ENCODE measurements around the gene BCCIP.
A peak's percentile ranks its signal among the peaks of the same experiment; 100 is the strongest.

BCCIP gene

DNA sequence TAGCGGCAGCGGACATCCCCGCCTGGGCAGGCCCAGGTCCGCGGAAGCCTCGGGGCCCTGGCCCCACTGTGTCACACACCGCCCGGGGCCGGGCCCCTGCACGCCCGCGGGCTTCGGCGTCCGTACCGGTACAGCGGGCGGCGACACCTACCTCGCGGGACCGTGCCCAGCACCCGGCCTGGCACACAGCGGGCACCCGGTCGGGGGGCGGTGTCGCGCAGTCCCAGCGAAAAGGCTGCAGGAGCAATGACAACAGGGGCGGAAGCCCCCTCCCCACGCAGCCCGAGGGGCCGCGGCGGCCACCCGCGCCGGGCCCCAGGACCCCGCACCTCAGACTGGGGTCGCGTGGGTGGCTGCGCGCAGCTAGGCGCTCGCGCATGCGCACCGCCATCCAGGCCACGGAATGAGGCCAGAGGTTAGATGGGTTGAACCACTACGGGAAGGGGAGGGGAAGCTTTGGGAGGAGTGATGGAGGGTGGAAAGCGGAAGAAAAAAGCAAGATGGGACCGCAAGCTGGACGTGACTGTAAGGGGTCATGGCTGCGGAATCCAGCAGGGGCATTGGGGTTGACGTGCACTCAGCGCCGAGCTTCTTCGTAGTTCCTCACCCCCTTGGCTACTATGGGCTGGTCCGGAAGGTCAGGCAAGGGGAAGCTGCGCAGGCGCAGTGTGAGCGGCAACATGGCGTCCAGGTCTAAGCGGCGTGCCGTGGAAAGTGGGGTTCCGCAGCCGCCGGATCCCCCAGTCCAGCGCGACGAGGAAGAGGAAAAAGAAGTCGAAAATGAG, at the start of gene BCCIP, which contains the start of gene UROS:
Gene BCCIP, plus strand, starts transcription at position 669 of the 785 bp plus-strand sequence. Its CDS starts 12 bp downstream, at position 681.
Gene UROS, minus strand, starts transcription at position 381 of the 785 bp plus-strand sequence. CDS start 6,759 bp downstream, outside the sequence.
- peak; percentile 90 for DNase-seq

DNA sequence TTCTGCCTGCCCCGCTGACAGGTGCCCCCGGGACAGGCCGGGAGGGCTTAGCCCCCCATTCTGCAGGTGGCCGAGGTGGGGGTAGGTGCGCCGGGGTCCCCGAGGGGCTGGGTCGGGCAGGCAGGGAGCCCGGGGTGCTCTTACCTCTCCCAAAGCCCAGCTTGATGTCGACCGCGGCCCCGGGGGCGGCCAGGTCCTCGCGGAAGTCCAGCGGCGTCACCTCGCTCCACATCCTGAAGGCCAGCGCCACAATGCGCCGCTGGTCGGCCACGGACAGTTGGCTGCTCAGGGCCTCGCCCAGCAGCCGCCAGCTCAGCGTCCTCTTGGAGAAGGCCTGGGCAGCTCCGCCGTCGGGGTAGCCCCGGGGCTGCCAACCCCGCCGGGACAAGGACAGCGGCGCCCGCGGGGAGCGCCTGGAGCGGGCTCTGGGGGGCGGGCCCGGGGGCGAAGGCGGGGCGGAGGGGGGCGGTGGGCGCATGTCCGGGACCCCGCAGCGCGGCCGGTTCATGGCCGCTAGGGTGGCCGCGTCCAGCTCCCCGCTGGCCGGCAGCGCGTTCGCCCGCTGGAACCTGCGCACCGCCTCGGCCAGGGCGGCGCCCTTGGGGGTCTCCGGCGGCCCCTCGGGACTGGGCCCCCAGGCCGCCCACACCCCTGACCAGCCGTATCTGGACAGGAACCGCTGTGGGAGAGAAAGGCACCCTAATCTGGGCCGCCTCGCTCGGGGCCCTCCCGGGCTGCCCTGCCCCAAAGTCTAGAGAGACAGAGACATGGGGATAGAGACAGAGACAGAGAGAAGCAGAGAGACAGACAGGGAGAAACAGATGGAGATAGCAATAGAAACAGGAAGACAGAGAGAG, 49.4 kb upstream of the BCCIP start:
- no peak for DNase-seq

DNA sequence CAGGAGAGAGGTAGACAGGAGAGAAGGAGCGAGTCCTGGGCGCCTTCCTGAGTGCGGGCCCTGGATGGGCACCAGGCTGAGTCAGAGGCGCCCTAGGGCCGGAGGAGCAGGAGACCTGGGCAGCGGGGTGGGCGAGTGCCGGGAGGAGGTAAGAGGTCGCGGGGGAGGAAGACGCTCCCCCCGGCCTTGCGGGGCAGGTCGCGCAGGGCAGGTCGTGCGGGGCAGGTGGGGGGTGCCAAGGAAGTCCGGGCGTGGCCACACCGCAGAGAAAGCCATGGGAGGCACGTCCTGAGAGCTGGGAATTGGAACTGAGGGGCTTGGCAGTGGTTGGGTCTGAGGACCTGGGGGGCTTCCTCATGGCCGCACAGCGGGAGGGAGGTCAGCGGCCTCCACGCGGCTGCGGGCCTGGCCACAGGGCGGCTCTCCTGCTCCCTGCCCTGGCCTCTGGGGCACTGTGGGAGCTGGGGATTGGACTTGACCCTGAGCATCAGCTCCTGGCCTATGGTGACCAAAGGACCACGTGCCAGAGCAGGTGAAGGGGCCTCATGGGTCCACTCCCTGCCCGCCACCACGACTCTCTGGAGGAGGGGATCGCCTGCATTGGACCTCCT, 48.7 kb upstream of the BCCIP start:
- no peak for DNase-seq

DNA sequence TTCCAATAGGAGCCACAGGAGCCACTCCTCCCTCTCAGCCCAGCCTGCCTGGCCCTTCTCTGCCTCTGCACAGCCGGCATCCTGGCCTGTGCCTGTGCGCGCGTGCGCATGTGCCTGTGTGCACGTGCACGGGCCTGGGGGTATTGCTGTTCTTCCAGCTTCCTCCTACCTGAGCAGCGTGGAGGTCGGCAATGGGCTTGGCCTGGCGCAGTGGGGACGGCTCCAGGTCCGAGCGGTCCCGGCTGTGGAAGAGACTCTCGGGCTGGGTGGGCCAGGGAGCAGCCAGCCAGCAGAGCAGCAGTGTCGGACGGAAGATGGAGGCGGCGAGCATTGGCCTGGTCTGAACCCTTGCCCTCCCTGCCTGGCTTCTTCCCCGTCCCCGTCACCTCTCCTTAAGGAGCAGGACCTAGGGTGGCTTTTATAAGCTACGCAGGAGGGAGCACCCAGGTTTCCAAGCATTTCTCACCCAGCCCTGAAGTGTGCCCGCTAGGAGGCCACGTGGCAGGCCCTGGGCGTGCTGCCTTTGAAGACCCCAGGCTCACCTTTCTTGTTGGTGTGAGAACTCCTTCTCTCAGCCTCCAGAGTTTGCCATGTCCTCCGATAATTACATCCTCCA, 47.7 kb upstream of the BCCIP start, which contains the start of gene MMP21:
Gene MMP21, minus strand, starts transcription at position 331 of the 616 bp plus-strand sequence. Its CDS starts 0 bp downstream, at position 331.
- DNase-seq: no peak

DNA sequence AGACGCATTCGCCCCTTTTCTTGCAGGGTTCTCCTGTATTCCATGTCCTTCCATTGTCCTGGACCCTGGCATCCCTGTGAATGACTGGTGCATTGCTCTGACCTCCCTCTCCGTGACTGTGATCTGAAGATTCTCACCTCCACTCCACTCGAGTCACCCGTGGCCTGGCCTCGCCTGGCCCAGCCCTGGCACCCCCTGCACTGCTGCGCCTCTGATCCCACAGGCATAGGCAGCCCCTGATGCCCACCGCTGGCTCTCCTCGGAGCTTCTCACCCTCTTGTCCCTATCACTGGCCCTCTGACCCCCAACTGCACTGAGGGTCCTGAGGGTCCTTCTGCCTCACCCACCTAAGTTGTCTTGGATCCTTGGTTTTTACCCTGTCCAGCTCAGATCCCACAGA, 45.5 kb upstream of the BCCIP start:
- DNase-seq: no peak

DNA sequence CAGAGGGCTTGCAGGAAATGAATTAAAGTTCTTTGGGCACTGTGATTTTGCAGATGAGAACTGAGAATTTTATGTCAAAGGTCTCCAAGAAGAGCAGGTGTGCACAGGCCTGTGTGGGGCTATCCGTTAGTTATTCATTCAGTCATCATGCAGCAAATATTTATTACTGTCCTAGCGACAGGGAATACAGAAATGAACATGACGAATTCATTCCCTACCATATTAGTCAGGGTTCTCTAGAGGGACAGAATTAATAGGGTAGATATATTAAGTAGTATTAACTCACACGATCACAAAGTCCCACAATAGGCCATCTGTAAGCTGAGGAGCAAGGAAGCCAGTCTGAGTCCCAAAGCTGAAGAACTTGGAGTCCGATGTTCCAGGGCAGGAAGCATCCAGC, 44.8 kb upstream of the BCCIP start:
- DNase-seq: no peak

DNA sequence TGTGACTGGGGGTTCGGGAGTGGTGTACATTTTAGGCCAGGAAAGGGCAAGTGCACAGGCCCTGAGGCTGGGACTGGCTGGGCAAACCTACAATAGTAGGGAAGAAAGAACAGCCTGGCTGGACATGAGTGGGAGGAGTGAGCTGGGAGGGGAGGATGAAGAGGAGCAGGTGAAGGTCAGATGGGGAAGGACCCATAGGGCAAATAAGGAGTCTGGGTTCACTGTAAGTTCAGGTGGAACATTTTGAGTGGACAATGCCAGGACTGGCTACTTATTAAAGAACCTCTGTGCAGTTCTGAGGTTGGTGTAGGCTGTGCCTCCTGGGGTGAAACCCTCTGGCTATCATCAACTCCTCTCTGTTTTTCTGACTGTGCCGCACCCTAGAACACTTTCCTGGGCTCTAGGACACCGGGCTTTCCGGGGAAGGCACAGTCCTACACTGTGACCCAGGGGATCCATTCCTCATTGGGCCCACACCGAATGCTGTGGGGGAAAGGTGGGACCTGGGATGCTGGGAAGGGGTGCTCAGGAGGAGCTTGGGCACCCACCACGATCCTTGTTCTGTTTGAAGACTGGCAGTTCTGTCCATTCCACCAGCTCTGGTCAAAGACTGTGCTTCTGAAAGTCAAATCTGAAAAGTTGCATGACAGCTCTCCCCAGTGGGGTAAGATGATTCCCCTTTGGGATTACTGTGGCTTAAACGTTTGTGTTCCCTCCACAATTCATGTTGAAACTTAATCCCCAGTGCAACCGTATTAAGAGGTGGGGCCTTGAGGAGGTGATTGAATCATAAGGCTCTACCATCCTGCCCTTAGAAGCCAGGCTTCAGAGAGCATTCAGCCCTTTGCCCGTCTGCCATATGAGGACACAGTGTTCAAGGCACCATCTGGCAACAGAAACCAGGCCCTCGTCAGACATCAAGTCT, 43.7 kb upstream of the BCCIP start:
- DNase-seq: no peak

DNA sequence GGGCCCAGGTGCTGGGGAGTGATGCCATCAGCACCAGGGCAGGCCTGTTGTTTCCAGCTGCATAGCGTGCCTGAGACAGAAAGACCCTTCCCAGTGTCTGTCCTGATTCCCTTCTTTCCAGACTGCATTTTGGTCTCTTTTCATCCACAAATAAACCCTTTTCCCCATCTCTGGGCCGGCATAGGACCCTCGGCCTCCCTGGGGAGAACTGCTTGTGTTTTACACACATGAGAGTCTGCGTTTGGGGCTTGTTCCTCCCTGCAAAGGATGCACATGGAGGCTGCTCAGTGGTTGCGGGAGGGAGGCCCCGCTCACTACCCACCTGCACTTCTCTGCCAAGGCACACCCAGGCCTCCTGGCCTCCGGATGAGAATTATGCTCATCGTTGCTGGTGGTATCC, 42.0 kb upstream of the BCCIP start:
- no peak for DNase-seq

DNA sequence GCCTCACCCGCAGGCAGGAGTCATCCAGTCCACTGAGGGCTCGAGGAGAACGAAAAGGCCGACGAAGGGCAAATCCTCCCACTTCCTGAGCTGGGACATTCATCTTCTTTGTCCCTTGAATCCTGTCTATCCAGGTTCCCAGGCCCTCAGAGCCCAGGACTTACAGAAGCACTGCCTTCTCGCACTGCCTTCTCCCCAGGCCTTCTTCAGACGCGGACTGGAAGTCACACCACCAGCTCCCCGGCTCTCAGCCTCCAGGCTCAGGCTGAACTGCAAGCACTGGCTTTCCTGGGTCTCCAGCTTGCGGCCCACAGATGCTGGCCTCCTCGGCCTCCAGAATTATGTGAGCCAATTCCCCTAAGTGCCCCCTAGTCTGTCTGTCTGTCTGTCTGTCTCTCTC, 41.3 kb upstream of the BCCIP start:
- no peak for DNase-seq

DNA sequence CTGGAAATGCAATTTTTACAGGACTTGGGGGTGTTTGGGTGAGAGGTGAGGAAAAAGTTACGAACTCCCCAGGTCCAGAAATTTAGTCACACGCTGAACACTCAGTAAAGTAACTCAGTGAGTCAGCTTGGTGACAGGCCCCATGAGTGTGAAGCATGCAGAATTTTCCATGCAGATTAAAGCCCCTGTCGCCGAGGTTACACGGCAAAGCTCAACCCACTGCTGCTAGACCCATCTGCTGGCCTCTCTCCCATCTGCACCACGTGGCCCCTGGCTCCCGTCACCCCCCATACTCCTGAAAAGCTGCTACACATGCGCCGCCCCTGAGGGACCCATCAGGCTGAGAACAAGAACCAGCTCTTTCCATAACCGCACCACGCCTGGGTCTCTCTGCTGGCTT, 40.7 kb upstream of the BCCIP start:
- DNase-seq: no peak

DNA sequence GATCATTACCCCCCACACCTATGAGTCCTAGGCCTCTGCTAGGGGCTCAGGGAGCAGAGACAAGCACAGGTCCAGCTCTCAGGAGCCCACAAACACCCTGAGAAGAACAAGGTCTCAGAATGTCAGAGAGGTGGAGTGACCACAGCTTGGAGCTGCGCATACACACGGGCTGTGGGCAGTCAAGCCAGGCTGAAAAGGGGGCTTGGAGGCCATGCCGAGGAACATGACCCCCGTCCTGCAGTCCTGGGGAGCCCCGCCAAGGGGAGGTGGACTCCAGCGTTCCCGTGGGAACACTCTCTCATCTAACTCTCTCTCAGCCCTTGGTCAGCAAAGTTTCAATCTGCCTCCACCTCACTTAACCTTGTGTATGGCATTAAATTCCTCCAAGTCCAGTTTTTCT, 39.9 kb upstream of the BCCIP start:
- DNase-seq: no peak

DNA sequence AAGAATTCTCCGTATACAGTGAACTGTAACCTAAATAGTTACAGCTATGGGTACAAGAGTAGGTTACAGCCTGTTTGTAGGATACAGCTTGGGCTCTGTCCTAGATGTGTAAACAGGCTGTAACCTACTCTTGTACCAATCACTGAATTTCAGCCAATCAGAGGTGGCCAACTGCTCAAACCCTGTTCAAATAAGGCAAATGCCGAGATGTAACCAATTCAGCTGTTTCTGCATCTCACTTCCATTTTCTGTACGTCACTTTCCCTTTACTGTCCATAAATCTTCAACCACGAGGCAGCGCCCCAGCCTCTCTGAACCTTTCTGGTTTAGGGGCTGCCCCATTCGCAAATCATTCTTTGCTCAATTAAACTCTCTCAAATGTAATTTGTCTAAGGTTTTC, 39.4 kb upstream of the BCCIP start:
- no peak for DNase-seq

DNA sequence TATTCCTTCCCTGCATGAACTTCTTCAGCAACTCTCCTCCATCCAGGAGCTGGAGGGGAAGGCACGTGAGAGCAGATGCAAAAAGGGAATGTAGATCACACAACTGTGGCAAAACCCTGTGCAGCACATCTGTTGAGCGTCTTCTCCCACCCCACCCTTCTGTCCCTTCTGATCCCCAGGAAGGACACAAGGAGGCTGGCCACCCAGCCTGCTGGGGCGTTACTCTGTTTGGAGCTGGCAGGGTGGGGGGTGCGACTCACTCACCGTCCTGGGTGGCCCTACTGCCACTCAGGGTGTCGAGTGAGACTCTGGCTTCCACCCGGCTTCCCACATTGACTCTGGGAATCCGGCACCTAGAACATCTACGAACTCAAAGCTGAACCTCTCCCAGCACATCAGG, 37.6 kb upstream of the BCCIP start:
- no peak for DNase-seq

DNA sequence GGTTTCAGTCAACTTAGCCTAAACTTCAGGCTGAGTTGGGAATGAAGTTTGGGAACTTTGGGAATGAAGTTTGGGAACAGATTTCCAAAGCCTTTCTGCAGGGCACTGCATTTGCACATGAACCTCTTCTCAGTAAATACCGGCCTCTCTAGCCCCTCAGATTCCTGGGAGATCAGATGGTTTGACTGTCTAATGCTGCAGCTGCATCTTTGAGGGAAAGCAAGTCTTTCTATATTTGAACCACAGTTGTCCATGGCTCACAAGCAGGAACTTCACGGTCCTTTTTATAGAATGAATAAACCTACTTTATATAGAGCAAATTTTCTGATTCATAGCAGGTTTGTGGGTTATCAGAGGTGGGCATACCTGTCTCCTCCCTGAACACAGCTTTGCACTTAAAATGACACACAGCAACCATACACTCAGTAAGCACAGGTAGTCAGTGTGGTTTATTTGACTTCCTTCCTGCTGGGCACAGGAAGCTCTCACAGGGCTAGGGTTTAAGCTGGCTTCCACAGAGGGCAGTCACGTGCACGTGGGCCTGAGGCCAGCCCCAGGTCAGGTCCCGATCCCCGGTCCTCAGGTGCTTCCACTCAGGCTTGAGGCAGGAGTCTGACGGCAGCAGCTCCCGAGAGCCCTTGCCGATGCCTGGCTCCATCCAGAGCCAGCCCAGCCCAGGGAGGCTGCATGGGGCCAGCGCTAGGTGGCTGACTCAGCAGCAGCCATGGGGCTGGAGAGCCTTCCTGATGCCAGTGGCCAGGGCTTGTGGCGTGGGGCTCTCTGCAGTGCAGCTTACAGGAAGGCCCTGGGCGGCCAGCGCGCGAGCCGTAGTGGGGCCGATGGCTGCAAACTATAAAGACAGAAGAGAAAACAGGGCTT, 35.0 kb upstream of the BCCIP start:
- no peak for DNase-seq

DNA sequence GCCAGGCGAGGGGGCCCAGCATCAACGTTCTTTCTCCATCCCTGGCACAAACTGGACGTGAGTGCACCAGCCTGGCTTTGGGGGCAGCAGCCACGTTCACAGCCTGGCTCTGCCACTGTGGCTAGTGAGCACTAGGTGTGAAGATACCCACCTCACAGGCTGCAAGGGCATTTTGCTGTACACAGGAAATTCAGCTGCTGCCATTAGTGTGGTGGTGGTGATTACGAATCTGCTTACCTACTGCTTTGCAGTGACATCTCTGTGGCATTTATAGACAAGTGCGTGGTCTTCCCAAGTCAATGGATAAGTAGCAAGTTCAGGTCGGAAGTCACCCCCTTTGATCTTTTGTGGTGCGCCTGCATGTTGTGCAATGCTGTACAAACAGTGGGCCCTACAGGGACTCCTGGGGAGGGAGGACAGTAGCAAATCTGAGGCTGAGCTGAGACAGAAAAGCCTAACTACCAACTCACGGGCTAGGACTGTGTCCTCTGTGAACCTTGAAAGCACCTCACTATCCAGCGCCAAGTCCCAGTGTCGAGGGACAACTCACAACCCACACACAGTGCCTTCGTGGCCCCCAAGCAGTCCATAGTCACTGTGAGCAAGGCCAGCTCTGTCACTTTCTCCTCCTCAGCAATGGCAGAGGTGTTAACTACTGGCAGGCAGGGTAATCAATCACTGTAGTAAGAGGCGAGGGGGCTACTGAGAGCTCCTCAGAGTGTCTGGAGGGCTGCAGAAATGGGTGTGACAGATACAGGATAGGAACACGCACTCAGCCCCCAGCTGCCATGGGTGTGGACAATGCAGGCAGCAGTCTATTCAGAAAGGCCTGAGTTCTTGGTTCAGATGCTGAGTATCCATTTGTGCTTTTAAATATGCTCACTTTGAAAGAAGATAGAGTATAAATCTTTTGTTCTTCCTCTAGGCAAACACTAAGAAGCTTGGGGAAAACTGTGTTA, 30.7 kb upstream of the BCCIP start:
- DNase-seq: no peak

DNA sequence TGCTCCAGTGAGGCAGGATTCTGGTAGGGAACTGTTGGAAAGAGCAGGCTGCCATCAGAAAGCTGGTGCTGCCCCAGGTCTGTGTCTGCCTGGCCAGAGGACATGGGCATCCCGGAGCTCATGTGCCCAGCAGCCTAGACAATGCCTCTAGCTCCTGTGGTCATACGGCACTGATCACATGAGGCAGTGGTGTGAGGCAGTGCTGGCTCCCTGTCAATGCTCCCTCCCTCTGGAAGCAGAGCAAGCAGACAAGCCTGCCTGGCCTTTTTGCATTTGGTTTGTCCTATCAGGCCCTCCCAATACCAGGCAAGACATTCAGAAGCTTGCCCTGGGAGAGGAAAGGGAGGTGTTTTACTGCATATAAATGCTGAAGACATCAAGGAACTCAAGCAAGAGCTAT, 28.2 kb upstream of the BCCIP start:
- DNase-seq: no peak

DNA sequence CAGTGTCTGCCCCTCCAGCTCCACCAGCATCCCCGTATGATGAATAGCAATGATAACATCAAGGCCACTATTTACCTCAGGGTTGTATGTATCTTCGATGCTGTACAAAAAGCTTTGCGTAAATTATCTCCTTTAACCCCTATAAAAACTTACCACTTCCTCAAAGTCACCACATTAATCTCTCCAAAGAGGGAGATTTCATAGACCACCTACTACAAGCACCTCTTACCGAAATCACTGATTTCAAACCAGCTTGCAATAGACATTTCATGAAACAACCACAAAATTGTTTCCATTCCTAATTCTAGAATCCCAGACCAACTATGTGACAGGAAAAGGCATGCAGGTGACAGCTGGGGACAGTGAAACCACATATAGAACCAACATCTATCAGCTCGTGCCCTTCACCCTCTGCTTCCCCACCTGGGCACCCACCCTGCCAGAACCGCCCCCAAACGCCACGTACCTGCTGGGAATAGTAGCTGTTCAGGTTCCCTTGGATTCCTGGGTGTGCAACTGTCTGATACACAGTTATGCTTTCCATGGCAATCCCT, 27.6 kb upstream of the BCCIP start:
- no peak for DNase-seq

DNA sequence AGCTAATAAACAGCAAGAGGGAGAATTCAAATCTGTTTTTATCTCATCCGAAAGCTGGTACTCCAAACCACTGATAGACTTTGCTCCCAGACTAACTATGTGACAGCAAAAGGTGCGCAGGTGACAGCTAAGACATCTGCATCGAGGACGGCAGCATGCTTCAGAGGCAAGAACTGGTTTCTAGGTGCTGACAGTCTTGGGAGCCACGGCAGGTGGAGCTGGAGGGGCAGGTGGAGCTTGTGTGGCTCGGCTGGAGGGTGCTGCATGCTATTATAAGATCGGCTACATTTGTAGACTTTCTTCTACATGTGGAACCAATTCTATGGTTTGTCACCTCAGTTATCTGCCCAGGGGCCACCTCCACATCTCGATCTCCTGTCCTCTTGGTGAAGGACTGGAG, 25.9 kb upstream of the BCCIP start:
- DNase-seq: no peak

DNA sequence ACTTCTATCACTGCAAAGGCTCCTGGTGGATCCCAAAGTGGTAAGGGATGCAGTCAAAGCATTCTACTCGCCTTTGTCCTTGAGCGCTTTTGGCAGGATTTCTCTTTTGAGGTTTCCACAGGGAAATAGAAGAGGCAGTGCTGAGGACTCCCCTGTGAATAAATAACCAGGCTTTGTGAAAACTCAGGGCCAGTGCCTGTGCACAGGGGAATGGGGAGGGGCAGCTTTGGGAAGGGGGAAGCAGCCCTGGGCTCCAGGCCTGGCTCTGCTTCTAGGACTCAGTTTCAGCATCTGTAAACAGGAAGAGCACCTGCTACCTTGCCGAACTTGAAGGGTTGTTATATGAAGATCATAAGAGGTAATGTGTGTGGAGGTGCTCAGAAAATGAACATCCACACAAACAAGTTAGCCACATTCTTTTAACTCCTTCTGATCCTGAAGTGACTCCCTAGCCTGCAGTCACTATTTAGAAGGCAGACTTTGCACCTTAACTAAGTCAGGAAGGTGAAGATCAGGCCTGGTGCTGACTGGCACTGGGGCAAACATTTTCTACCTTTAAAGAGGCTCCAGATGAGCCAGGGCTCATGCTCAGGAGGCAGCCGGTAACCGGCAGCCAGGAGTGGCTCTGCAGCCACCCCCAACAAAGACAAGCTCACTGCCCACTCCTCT, 25.2 kb upstream of the BCCIP start:
- DNase-seq: no peak

Measured in RPMI8226 (cell line).